ENCODE measurements around the gene PLXDC1.

The PLXDC1 gene

GRCh38 chr17:39077252-39077651 is 74.2 kb downstream of the PLXDC1 start:
- no peak overlapping the region for H3K9ac ChIP-seq (ENCODE audit: low read length)
- no peaks in the 10 kb centered on the region for H3K36me3 ChIP-seq (replicated peaks; ENCODE audit: insufficient read depth, low read length)
- no peaks in the 10 kb centered on the region for H3K9me2 ChIP-seq (replicated peaks; ENCODE audit: insufficient read depth, low read length)
- H3K79me2 ChIP-seq (ENCODE audit: low read length): no peaks in the 10 kb centered on the region
- H4K20me1 ChIP-seq (ENCODE audit: insufficient read depth, low read length): no peaks in the 10 kb centered on the region
- no peak overlapping the region for H3K27ac ChIP-seq (ENCODE audit: low read length)
- H3K27me3 ChIP-seq (replicated peaks; ENCODE audit: insufficient read depth, low read length): no peaks in the 10 kb centered on the region
- H3K4me2 ChIP-seq (ENCODE audit: low read depth, low read length): no peak overlapping the region
- TF ChIP-seq EZH2 (optimal IDR thresholded peaks at IDR 0.05; ENCODE audit: low read depth, low read length) (no peak), CTCF (IDR thresholded peaks at IDR 0.05; ENCODE audit: low read length) (no peak), EZH2phosphoT487 (IDR thresholded peaks at IDR 0.05; ENCODE audit: low read length) (no peak)
- DNase-seq: no peak
- no peaks in the 10 kb centered on the region for H3F3A ChIP-seq (ENCODE audit: insufficient read depth, low read length)
- H2AFZ ChIP-seq (ENCODE audit: low read length): no peak overlapping the region
- no peaks in the 10 kb centered on the region for H3K9me3 ChIP-seq (replicated peaks; ENCODE audit: insufficient read depth, low read length)
- H3K4me3 ChIP-seq (ENCODE audit: low read length): no peak overlapping the region
- no peaks in the 10 kb centered on the region for H3K4me1 ChIP-seq (ENCODE audit: low read length)

GRCh38 chr17:39074676-39075075 is 76.8 kb downstream of the PLXDC1 start:
- H4K20me1 ChIP-seq (ENCODE audit: insufficient read depth, low read length): no peaks in the 10 kb centered on the region
- no peak overlapping the region for H3K4me2 ChIP-seq (ENCODE audit: low read depth, low read length)
- TF ChIP-seq EZH2phosphoT487 (IDR thresholded peaks at IDR 0.05; ENCODE audit: low read length) (no peak), CTCF (IDR thresholded peaks at IDR 0.05; ENCODE audit: low read length) (no peak)
- no peaks in the 10 kb centered on the region for H3K79me2 ChIP-seq (ENCODE audit: low read length)
- H3K9me3 ChIP-seq (replicated peaks; ENCODE audit: insufficient read depth, low read length): no peaks in the 10 kb centered on the region
- H3K4me1 ChIP-seq (ENCODE audit: low read length): no peaks in the 10 kb centered on the region
- H3K4me3 ChIP-seq (ENCODE audit: low read length): no peak overlapping the region
- H3K27ac ChIP-seq (ENCODE audit: low read length): no peak overlapping the region
- H3K9me2 ChIP-seq (replicated peaks; ENCODE audit: insufficient read depth, low read length): no peaks in the 10 kb centered on the region
- no peak overlapping the region for H3K9ac ChIP-seq (ENCODE audit: low read length)
- no peaks in the 10 kb centered on the region for H3K36me3 ChIP-seq (replicated peaks; ENCODE audit: insufficient read depth, low read length)
- no peak for DNase-seq
- no peak overlapping the region for H2AFZ ChIP-seq (ENCODE audit: low read length)
- no peaks in the 10 kb centered on the region for H3F3A ChIP-seq (ENCODE audit: insufficient read depth, low read length)
- H3K27me3 ChIP-seq (replicated peaks; ENCODE audit: insufficient read depth, low read length): no peaks in the 10 kb centered on the region

GRCh38 chr17:39073916-39074315 is 77.5 kb downstream of the PLXDC1 start:
- no peaks in the 10 kb centered on the region for H3K9me2 ChIP-seq (replicated peaks; ENCODE audit: insufficient read depth, low read length)
- H3F3A ChIP-seq (ENCODE audit: insufficient read depth, low read length): no peaks in the 10 kb centered on the region
- no peaks in the 10 kb centered on the region for H3K27me3 ChIP-seq (replicated peaks; ENCODE audit: insufficient read depth, low read length)
- TF ChIP-seq EZH2 (optimal IDR thresholded peaks at IDR 0.05; ENCODE audit: low read depth, low read length) (no peak), EZH2phosphoT487 (IDR thresholded peaks at IDR 0.05; ENCODE audit: low read length) (no peak)
- no peaks in the 10 kb centered on the region for H3K4me1 ChIP-seq (ENCODE audit: low read length)
- DNase-seq: no peak
- H2AFZ ChIP-seq (ENCODE audit: low read length): no peak overlapping the region
- H3K27ac ChIP-seq (ENCODE audit: low read length): no peak overlapping the region
- H3K9ac ChIP-seq (ENCODE audit: low read length): no peak overlapping the region
- no peaks in the 10 kb centered on the region for H3K9me3 ChIP-seq (replicated peaks; ENCODE audit: insufficient read depth, low read length)
- H3K4me2 ChIP-seq (ENCODE audit: low read depth, low read length): no peak overlapping the region
- H3K79me2 ChIP-seq (ENCODE audit: low read length): no peaks in the 10 kb centered on the region
- no peaks in the 10 kb centered on the region for H3K36me3 ChIP-seq (replicated peaks; ENCODE audit: insufficient read depth, low read length)
- no peaks in the 10 kb centered on the region for H4K20me1 ChIP-seq (ENCODE audit: insufficient read depth, low read length)
- no peak overlapping the region for H3K4me3 ChIP-seq (ENCODE audit: low read length)

- Histone ChIP-seq H3K9ac (ENCODE audit: low read length) (no peak overlapping the region), H3K4me1 (ENCODE audit: low read length) (no peaks in the 10 kb centered on the region), H3K27me3 (replicated peaks; ENCODE audit: insufficient read depth, low read length) (no peaks in the 10 kb centered on the region), H4K20me1 (ENCODE audit: insufficient read depth, low read length) (no peaks in the 10 kb centered on the region), H3K9me2 (replicated peaks; ENCODE audit: insufficient read depth, low read length) (no peaks in the 10 kb centered on the region), H3K4me2 (ENCODE audit: low read depth, low read length) (no peak overlapping the region), H3F3A (ENCODE audit: insufficient read depth, low read length) (no peaks in the 10 kb centered on the region), H2AFZ (ENCODE audit: low read length) (no peak overlapping the region), H3K4me3 (ENCODE audit: low read length) (no peak overlapping the region), H3K36me3 (replicated peaks; ENCODE audit: insufficient read depth, low read length) (no peaks in the 10 kb centered on the region), H3K27ac (ENCODE audit: low read length) (no peak overlapping the region), H3K79me2 (ENCODE audit: low read length) (no peaks in the 10 kb centered on the region), H3K9me3 (replicated peaks; ENCODE audit: insufficient read depth, low read length) (no peaks in the 10 kb centered on the region)
- no peak for DNase-seq
- no peak for TF ChIP-seq EZH2phosphoT487 (IDR thresholded peaks at IDR 0.05; ENCODE audit: low read length)
- TF ChIP-seq EZH2 (optimal IDR thresholded peaks at IDR 0.05; ENCODE audit: low read depth, low read length): no peak
- no peak for TF ChIP-seq CTCF (IDR thresholded peaks at IDR 0.05; ENCODE audit: low read length)
Measured at GRCh38 chr17:39073353-39073752, 78.1 kb downstream of the PLXDC1 start.
